GM18520 (cell line): ENCODE data around the gene GRHL1.
A peak's percentile ranks its signal among the peaks of the same experiment; 100 is the strongest.
"Not testable (repeated sequence)": the region's sequence is repeated elsewhere in the genome, so short reads cannot be mapped to it uniquely, and the experiment has no call there.

ENCODE experiments used
- ATAC-seq: cut with Tn5 transposase; IDR thresholded peaks from one replicate; pipeline ENCODE4 v1.9.1; 2021; ENCODE audit not compliant: unreplicated experiment

GRHL1 gene

DNA sequence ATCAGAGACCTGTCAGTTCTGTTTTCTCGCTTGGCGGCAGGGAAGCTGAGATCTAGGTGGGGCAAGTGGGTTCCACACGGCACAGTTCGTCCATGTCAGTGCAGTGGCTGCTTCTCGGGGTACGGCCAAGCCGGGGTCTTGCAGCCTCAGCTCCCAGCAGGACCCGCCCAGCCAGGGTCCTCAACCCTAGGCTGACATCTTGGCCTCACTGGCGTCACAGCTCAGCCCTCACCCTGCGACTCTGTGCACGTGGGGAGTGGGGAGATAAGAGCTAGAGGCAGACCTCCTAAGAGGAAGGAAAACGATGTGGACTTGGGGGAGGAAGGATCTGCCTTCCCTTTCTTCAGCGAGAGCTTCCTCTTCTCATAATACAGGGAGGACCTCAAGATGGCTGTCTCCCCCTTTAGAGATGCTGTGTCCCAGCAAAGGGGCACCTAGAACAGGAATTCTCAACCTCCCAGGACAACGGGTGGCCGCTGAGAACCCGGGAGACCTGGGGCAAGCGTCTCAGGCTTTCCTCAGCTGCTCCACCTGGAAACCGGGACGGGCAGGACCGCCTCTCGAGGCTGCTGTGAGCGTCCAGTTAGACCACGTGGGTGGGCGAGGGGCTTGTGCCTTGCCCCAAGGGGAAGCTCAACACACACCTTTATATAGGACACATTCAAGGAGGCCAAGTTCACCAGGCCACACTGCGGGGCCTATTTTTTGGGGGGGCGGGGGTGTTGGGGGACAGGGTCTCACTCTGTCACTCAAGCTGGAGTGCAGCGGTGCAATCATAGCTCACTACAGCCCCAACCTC, 68.3 kb downstream of the GRHL1 start:
- no peak for ATAC-seq

DNA sequence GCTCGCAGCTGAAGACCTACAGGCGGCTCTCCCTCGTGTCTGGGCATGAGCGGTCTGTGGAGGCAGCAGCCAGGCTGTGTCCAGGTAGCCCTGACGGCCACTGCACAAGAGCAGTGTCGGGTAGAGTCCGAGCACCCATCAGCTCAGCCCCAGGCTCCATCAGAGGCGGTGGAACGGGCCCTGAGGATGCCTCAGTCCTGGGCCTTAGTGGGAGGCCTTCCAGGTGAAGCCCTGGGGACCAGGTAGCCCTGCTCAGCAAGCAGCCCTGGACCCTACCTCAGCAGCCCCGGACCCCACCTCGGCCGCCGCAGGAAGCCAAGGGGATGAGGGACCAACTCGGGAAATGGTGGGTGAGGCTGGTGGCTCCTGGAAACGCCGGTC, 70.5 kb downstream of the GRHL1 start:
- ATAC-seq = no peak

DNA sequence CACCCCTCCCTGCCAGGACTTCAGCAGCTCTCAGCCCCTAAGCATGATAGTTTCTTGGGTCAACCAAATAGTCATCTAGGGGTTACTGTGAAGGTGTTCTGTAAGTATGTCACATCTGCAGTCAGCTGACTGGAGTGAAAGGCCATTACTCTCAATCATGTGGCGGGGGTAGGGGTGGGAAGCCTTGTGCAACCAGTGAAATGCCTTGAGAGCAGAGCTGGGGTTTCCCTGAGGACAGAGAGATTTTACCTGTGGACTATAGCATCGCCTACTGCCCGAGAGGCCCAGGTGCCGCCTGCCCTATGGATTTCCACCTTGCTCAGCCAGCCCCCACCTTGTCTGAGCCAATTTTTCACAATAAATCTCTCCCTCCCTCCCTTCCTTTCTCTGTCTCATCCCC, 71.0 kb downstream of the GRHL1 start:
- no peak for ATAC-seq

DNA sequence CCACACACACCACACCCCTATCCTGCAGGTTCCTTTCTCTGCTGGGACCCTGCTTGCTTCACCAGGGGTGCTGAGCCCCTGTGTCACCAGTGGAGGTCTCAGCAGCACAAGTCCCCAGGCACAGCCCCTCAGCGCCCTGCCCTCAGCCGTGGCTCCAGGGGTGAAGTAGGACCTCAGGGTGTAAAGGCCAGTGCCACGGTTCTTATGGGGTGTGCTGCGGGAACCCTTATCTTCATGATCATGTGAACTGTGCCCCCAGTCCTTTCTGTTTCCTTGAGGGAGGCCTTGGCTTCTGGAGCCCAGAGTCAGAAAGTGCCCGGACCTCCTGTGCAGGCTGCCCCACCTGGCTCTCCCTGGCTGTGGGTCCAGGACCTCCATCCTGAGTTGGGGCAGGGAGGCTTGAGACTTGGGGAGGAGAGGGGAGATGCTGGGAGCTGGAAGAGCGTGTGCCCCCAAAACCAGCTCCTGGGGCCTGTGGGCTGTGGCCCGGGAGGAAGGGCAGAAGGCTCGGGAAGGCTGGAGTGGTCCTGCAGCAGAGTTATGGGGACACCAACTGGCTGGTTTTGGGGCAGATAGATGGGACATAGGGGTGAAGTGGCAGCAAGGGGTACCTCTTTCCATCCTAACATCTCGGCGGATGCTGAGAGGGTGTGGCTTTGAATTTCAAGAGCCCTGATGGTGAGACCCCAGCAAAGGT, 71.6 kb downstream of the GRHL1 start:
- ATAC-seq = no peak

DNA sequence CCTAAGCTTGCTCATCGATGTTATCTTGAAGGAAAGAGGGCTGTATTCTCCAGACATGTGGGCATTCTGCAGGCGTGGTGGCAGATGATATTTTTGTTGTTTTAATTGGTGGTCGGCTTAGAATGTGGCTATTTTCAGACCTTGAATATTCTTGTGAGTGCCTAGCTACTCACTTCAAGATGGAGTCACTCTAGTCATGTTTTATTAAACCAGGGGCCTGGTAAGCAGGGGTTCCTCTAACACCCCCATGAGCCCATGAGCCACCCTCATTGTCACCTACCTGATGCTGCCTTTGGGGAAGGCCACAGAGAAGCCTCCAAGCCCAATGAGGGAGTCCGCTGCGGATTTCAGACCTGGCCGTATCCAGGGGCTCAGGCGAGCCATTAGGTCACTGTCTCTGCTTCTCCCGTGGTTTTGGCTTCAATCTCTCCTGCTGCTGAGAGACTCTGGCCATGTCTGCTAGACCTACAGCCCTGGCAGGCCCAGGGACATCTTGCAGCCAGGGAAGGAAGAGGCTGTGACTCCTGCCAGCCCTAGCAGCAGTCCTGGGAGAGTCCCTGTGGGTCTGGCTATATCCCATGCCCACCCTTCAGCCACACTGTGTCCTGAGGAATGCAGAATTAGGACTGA, 75.6 kb downstream of the GRHL1 start:
- no peak for ATAC-seq

DNA sequence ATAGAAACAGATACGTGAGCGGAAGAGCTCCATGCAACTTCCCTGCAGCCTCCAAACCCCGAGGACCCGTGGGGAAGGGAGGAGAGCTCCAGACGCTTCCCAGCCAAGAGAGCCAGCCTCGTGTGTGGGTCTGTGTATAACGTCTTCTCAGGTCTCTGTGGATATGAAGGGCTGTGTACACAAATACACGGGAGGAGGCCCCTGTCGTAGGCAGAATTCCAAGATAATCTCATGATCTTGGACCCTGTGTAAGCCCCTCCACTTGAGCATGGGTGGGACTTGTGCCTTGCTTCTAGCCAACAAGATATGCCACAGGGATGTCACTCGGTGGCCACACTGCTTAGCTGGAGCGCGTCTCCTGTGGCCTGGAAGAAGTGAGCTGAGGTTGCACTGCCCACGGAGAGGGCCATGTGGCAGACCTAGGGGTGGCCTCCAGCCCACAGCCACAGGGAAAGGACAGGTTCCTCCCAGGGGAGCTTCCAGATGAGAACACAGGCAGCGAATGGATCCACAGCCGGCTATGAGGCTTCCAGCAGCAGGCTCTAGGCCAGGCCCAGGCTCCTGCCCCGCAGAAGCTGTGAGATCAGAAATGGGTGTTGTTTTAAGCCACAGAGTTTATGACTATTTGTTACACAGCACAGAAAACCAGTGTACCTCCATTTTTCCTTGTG, 76.3 kb downstream of the GRHL1 start:
- no peak for ATAC-seq

DNA sequence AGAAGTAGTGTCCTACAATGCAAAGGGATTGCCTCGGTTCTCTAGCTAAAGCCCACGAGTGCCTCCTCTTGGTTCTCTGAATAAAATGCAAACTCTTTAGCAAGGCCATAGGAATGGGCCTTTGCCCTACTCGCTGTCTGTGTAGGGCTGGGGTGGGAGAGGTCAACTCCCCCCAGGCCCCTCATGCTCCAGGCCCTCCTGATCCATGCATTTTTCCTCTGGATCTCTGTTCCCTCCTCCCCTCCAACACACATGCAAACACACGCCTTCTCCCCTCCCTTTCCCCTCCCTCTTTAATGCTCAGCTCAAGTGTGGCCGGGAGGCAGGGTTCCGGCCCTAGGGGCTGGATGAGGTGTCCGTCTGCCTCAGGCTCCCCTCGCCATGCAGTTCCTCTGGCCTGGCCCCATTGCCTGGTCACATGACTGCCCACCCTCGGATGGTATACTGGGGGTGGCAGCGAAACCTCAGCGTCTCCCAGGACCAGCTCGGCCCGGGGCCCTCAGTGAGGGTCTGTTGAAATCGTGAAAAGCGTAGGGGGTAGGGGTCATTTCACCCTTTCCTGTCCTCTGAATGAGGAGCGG, 77.0 kb downstream of the GRHL1 start:
- ATAC-seq = no peak

DNA sequence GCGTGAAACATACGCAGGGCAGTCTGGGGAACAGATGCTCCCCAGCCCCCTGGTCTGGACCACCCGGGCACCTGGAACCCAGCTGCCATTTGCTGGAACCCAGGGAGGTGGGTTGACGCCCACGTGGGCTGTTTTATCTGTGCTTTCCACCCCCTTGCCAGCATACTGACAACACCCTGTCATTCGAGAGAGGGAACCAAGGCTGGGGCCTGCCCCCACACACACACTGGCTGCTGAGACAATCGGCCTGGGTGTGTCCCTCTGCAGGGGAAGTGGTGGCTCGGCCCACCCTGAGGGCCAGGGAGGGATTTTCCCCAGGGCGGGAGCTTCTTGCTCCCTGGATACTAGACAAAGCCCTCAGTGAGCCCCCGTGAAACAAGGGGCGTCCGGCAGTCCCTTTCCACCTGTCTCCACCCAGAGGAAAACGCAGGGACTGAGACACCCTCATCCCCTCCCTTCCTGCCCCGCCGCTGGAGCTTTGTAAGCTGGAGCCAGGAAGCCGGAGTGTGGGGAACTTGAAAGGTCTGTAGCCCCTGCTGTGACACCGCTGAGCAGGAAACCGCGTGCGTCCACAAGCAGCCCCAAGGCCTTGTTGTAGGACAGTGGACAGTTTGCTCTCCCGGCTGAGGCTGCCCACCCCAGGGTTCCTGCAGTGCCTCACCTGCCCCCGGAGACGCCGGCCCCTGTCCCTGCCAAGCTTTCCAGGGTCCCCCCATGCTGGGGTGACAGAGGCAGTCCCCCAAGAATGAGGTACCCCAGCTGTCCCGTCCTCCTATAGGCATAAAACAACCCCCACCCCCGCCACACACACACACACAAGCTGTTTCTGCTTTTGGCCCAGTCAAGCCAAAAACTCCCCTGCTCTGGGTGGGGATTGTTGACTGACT, 77.7 kb downstream of the GRHL1 start:
- ATAC-seq = peak; percentile 55

DNA sequence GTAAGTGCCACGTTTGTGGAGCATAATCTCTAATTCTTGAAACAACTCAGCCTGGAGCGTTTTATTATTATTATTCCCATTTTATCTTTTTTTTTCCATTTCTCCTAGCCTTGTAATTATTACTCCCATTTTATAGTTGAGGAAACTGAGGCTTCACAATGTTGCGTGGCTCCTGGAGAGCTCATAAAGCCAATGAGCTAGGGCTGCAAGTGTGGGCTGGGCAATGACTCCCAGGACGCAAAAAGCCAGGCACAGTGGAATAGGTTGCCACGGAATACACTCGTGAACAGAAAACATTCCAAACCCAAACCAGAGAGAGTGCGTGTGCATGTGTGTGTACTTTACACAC, 78.4 kb downstream of the GRHL1 start:
- ATAC-seq = no peak

DNA sequence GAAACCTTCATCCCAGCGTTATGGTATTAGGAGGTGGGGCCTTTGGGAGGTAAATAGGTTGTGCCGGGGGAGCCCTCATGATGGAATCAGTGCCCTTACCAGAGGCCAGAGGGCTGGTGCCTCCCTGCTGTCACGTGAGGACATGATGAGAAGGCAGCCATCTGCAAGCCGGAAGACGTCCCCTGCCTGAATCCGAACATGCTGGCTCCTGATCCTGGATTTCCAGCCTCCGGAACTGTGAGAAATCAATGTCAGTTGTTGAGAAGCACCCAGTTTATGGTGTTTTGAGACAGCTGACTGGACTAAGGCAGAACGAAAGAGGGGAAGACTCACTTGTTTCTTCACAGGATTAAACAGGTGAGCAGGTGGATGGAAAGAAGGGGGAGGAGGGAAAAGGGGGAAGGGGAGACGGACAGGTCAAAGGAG, 78.8 kb downstream of the GRHL1 start:
- ATAC-seq = no peak

DNA sequence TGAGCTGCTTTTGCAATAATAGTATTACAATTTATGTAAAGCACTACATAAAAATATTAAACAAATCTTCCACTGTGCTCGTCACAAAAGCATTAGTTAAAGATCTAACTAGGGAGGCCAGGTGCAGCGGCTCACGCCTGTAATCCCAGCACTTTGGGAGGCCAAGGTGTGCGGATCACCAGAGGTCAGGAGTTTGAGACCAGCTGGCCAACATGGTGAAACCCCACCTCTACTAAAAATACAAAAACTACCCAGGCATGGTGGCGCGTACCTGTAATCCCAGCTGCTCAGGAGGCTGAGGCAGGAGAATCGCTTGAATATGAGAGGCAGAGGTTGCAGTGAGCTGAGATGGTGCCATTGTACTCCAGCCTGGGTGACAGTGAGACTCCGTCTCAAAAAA, 79.3 kb downstream of the GRHL1 start:
- not testable (repeated sequence) for ATAC-seq

DNA sequence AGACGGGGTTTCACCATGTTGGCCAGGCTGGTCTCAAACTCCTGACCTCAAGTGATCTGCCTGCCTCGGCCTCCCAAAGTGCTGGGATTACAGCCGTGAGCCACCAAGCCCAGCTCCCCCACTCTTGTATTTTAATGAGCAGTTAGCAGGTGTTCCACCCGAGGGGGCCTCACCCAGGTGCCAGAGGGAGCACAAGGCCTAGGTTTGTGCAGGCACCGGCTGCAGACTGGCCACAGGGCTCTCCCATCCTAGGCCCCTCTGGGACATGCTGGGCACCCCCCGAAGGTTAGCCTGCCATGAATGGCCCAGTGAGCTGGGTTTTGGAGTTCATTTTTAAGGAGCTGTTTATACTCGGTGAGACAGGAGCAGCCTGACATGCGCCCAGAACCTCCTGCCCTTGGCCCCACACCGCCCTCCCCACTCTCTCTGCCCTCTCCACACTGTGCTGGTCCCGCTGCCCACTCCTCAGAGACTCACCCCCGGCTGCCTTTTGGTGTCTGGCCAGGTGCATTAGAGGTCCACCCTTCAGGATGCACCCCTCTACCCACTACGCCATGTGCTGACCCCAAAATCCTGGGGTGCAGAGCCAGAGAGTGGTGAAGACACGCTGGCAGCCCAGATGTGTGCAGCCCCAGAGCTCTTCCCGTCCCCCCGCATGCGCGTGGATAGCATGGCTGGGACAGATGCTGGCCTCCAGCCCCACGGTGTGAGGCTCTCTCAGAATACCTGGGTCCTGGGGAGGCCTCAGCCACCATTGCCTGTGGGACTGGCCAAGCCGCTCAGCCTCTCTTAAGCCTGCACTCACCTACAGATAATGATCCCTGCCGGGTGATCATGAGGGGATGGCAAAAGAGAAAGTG, 80.6 kb downstream of the GRHL1 start:
- ATAC-seq = no peak

DNA sequence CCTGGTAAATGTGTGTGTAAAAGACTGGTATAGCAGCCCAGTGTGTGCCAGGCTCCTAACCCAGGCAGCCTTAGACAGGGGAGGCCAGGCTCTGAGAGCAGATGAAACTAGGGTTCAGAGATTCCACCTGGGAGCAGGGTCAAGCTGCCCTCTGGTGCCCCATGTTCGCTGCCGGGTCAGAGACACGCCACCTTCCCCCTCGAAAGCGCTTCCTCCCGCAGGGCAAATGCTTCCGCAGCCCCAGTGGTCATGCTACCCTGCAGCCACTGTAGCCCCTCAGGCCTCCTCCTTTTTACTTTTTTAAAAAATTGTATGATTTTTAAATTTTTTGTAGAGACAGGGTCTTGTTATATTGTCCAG, 81.2 kb downstream of the GRHL1 start:
- no peak for ATAC-seq

DNA sequence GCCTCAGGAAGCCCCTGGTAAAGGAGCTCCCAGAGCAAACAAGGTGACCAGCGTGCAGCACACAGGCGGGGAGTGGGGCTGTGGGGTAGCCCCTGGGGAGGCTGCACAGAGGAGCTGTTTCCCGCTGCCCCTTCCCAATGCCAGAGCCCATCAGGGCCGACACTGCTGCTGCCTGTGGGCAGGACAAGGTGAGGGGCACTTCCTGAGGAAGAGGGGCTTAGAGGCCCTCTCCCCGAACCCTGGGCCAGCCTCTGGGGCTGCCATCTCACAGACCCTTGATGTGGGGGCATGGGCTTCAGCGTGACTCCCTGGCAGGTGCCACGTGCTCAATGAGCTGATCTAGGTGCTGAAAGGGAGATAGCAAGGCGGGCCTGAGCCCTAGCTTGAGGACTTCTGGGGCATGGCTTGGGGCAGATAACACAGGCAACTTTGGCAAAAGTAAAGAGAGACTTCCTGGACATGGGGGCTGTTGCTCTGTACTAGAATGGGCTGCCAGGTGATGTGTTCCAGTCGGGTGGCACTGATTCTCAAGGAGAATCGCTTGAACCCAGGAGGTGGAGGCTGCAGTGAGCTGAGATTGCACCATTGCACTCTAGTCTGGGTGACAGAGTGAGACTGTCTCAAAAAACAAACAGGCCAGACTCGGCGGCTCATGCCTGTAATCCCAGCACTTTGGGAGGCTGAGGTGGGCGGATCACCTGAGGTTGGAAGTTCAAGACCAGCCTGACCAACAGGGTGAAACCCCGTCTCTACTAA, 81.9 kb downstream of the GRHL1 start:
- no peak for ATAC-seq

DNA sequence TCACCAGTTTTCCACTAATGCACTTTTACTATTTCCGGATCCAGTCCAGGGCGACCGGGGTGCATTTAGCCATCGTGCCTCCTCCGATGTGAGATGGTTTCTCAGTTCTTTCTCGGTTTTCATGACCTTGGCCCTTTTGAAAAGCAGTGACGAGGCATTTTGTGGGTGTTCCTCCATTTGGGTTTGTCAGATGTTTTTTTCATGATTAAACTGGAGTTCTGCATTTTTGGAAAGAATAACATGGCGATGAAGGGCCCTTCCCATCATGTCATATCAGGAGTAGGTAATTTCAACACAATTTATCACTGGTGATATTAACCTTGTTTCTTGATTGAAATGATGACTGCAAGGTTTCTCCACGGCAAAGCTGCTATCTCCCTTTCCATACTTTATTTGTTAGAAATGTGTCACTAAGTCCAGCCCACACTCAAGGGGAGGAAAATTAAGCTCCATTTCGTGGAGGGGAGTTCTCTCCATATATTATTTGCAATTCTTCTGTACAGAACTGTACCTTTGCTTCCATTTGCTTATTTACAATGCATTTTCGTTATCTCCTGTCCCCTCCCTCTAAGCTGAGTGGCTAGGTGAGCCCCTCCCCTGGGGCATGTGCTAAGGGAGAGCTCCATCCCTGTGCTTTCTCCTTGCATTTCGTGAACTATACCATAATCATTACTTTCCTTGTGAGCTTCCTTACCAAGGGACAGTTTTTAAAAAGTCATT, 83.0 kb downstream of the GRHL1 start:
- no peak for ATAC-seq

DNA sequence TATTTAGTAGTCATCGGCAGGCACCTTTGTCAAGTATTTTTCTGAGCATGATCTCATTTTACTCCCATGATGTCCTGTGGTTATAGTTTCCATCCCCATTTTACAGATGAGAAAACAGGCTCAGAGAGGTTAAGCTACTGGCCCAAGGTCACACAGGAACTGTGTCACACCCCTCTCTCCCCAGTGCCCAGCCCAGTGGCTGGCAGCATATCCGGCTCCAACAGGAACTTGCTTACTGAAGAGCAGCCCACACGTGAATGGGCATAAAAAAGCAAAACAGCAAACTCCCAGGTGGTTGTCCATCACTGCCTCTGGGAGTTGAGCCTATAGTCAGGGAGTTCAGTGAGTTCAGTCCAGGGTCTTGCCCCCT, 83.5 kb downstream of the GRHL1 start:
- no peak for ATAC-seq

DNA sequence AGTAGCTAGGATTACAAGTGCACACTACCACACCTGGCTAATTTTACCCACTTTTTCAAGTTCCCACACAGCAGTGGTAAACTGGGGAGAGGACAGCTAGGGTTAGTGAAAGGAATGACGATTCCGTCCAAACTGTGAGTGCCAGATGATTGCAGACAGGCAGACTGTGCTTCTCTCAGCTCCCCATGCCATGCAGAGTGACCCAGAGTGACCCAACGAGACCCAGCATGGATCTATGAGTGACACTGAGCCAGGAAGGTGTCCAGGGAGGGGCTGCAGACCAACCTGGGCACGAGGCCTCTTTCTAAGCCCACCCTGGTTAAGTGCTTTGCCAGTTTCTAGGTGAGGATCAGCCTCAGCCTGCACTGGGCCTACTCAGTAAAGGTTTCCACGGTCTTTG, 84.1 kb downstream of the GRHL1 start:
- no peak for ATAC-seq
